ENCODE results near the gene IRX4. TPM values are rescaled to one million over a fixed set of nuclear protein-coding genes. Genes with fewer than 3 reads are reported as not detected.
"Not testable (repeated sequence)": the region's sequence is repeated elsewhere in the genome, so short reads cannot be mapped to it uniquely, and the experiment has no call there.

IRX4 gene
- total and polyA plus RNA-seq, 12 donors = 0.03 TPM; not detected in 11

DNA sequence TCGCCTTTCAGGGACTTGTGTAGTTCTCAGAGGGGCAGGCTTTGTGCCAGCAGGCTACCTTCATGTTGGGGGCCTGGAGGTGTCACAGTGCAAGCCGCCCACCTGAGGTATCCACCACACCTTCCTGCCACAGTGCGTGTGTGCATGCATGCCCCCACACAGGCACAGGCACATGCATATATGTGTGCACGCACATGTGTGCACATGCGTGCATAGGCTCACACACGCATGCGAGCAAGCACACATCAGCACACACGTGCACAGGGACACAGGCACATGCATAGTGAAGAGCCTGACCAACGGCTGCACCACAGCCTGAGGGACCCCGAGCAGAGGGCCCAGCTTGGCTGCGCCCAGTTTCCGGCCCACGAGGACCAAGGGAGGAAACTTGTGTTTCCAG lies 36.1 kb downstream of the IRX4 start:
- intact Hi-C loops (cut with DNase I) = no loop called here
- no peak for DNase-seq
- no peak overlapping the region for H3K27ac ChIP-seq
- TF ChIP-seq POLR2A (IDR thresholded peaks at IDR 0.05) = no peak
- TF ChIP-seq, protein P1, sequence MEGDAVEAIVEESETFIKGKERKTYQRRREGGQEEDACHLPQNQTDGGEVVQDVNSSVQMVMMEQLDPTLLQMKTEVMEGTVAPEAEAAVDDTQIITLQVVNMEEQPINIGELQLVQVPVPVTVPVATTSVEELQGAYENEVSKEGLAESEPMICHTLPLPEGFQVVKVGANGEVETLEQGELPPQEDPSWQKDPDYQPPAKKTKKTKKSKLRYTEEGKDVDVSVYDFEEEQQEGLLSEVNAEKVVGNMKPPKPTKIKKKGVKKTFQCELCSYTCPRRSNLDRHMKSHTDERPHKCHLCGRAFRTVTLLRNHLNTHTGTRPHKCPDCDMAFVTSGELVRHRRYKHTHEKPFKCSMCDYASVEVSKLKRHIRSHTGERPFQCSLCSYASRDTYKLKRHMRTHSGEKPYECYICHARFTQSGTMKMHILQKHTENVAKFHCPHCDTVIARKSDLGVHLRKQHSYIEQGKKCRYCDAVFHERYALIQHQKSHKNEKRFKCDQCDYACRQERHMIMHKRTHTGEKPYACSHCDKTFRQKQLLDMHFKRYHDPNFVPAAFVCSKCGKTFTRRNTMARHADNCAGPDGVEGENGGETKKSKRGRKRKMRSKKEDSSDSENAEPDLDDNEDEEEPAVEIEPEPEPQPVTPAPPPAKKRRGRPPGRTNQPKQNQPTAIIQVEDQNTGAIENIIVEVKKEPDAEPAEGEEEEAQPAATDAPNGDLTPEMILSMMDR (IDR thresholded peaks at IDR 0.05) = no peak
- H3K4me1 ChIP-seq (replicated peaks in 1 of 2) = no peaks in the 10 kb centered on the region
- peaks cover 4% of the 10 kb centered on the region for H3K27me3 ChIP-seq
- H3K4me3 ChIP-seq = no peak overlapping the region
- no peaks in the 10 kb centered on the region for H3K9me3 ChIP-seq (replicated peaks in 1 of 3)
- H3K36me3 ChIP-seq (replicated peaks in 1 of 2) = no peaks in the 10 kb centered on the region
- WGBS, 4 donors = 81 to 95% (median 85%) methylated on average over 7 to 13 of the region's 13 CpGs

DNA sequence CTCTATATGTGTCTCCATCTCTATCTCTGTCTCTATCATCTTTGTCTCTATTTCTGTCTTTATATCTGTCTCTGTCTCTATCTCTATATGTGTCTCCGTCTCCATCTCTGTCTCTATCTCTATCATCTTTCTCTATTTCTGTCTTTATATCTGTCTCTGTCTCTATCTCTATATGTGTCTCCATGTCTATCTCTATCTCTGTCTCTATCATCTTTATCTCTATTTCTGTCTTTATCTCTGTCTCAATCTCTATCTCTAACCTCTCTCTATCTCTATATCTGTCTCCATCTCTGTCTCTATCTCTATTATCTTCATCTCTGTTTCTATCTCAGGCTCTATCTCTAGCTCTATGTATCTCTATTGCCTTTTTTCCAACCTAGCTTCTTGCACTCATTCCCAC lies 37.0 kb downstream of the IRX4 start:
- WGBS, 4 donors = 50 to 94% (median 83%) methylated on average over 1 of the region's 1 CpG
- TF ChIP-seq, protein P1 (IDR thresholded peaks at IDR 0.05) = no peak
- no peak for TF ChIP-seq POLR2A (IDR thresholded peaks at IDR 0.05)
- Histone ChIP-seq H3K4me1 (replicated peaks in 1 of 2) (no peaks in the 10 kb centered on the region), H3K4me3 (no peak overlapping the region), H3K27ac (no peak overlapping the region), H3K27me3 (no peaks in the 10 kb centered on the region), H3K36me3 (replicated peaks in 1 of 2) (no peaks in the 10 kb centered on the region), H3K9me3 (replicated peaks in 1 of 3) (no peaks in the 10 kb centered on the region)
- no peak for DNase-seq
- intact Hi-C loops (cut with DNase I) = no loop called here

DNA sequence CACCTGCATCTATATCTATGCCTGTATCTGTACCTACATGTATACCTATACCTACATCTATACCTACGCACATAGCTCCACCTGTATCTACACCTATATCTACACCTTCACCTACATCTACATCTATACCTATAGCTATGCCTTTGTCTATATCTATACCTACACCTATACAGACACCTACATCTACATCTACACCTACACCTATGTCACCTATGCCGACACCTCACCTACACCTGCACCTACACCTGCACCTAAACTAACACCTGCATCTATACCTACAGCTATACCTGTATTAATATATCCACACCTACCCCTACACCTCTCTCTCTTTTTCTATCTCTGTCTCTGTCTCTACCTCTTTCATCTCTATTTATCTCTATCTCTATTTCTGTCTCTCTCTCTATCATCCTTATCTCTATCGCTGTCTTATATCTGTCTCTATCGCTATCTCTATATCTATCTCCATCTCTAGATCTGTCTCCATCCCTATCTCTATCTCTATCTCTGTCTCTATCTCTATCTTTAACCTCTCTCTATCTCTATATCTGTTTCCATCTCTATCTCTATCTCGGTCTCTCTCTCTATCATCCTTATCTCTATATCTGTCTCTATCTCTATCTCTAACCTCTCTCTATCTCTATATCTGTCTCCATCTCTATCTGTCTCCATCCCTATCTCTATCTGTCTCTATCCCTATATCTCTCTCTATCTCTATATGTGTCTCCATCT lies 37.9 kb downstream of the IRX4 start:
- no peak for TF ChIP-seq POLR2A (IDR thresholded peaks at IDR 0.05)
- TF ChIP-seq, protein P1 (IDR thresholded peaks at IDR 0.05) = no peak
- intact Hi-C loops (cut with DNase I) = no loop called here
- H3K4me3 ChIP-seq = no peak overlapping the region
- no peak for DNase-seq
- no peaks in the 10 kb centered on the region for H3K4me1 ChIP-seq (replicated peaks in 1 of 2)
- H3K27me3 ChIP-seq = no peaks in the 10 kb centered on the region
- H3K9me3 ChIP-seq (replicated peaks in 1 of 3) = no peaks in the 10 kb centered on the region
- WGBS, 4 donors = 82 to 88% (median 85%) methylated on average over 5 of the region's 5 CpGs
- no peaks in the 10 kb centered on the region for H3K36me3 ChIP-seq (replicated peaks in 1 of 2)
- H3K27ac ChIP-seq = no peak overlapping the region

DNA sequence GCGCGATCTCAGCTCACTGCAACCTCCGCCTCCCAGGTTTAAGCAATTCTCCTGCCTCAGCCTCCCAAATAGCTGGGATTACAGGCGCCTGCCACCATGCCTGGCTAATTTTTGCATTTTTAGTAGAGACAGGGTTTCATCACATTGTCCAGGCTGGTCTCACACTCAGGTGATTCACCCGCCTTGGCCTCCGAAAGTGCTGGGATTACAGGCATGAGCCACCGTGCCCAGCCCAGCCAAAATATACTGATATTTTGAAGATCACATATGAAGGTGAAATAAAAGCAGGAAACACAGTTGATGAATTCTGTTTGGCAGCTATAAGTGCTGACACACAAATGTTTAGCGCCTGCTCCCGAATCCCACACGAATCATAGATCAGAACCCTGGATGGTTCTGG lies 39.0 kb downstream of the IRX4 start:
- intact Hi-C loops (cut with DNase I); H3K4me1 ChIP-seq (replicated peaks in 1 of 2); H3K36me3 ChIP-seq (replicated peaks in 1 of 2); DNase-seq; H3K27me3 ChIP-seq; H3K27ac ChIP-seq; H3K9me3 ChIP-seq (replicated peaks in 1 of 3); H3K4me3 ChIP-seq: not testable (repeated sequence)
- WGBS, 4 donors = 79 to 93% (median 81%) methylated on average over 10 of the region's 10 CpGs

Measured in adrenal gland (tissue), 12 donors.